Uterus (tissue), 4 donors: ENCODE data around the gene DIP2A. TPM values are rescaled to one million over a fixed set of nuclear protein-coding genes. Genes with fewer than 3 reads are reported as not detected.

Experiments used
- DNase-seq, 2 donors: peaks; one replicate each; pipeline ENCODE4 v3.0.0-alpha.2; 2019 to 2020
- H3K27ac ChIP-seq, 2 donors: fragments of 200-600 bp; sonication (generic); 1 replicate in 1 of 2; 2 replicates in 1 of 2; pipeline ENCODE4 v1.5.1; 2016 to 2018
- H3K27me3 ChIP-seq, 2 donors: fragments of 200-600 bp; sonication (generic); one replicate each; pipeline ENCODE4 v1.5.1; 2018 to 2019; ENCODE audit warnings: control low read depth in 1 of 2
- H3K36me3 ChIP-seq, 2 donors: fragments of 200-600 bp; sonication (generic); one replicate each; pipeline ENCODE4 v1.5.1; 2019; ENCODE audit warnings: control low read depth in 1 of 2
- H3K4me1 ChIP-seq, 2 donors: fragments of 200-600 bp; sonication (generic); one replicate each; pipeline ENCODE4 v1.5.1; 2018 to 2019; ENCODE audit warnings: control low read depth in 1 of 2
- H3K4me3 ChIP-seq, 2 donors: fragments of 200-600 bp; sonication (generic); 1 replicate in 1 of 2; 2 replicates in 1 of 2; pipeline ENCODE4 v1.5.1; 2018 to 2019; ENCODE audit warnings: mild to moderate bottlenecking in 1 of 2
- H3K9me3 ChIP-seq, 2 donors: fragments of 200-600 bp; sonication (generic); one replicate each; pipeline ENCODE4 v1.5.1; 2019; ENCODE audit warnings: control low read depth in 1 of 2
- CTCF ChIP-seq, 4 experiments: fragments of 200-600 bp in 2 of 4; fragments of 450-650 bp in 2 of 4; sonication (generic) in 2 of 4; IDR thresholded peaks; one replicate each; pipeline ENCODE4 v1.5.1; 2016 to 2019; ENCODE audit warnings: antibody characterized with exemption in 4 of 4, mild to moderate bottlenecking in 2 of 4, moderate library complexity in 1 of 4
- POLR2A ChIP-seq, 2 donors: fragments of 450-650 bp; IDR thresholded peaks; one replicate each; pipeline ENCODE4 v1.6.1; 2016; ENCODE audit warnings: antibody characterized with exemption in 2 of 2, mild to moderate bottlenecking in 1 of 2, moderate library complexity in 1 of 2
- intact Hi-C: fragments of 100-400 bp; cut with DNase I; formaldehyde crosslinking; loops from one replicate; pipeline ENCODE4 v1.15.1; 2023; ENCODE audit warnings: low total_unique reads
- total RNA-seq, 4 donors: library from RNA; depleted of rRNA in 3 of 4; stranded (reverse); fragments of >200 nt in 3 of 4; gene quantifications; one replicate each; pipeline versions ENCODE4 v1.1.0 to v1.2.4, GENCODE V29; 2014 to 2023
- donor health status: DM: yes; HTN: yes; CAD: no.

The DIP2A gene
- total RNA-seq, 4 donors from 2014 or later = 51.0 to 56.3 (median 51.6) TPM

- H3K9me3 ChIP-seq = no peaks in the 10 kb centered on the region
- no peak overlapping the region for H3K4me3 ChIP-seq
- H3K27me3 ChIP-seq = no peaks in the 10 kb centered on the region
- H3K36me3 ChIP-seq = no peaks in the 10 kb centered on the region
- DNase-seq = no peak
- TF ChIP-seq POLR2A (IDR thresholded peaks at IDR 0.05) (no peak), CTCF (IDR thresholded peaks at IDR 0.05) (no peak)
- H3K27ac ChIP-seq = no peak overlapping the region
- intact Hi-C loops = no loop called here
- no peaks in the 10 kb centered on the region for H3K4me1 ChIP-seq
Observed at GRCh38 chr21:46465651-46466050, 7.0 kb downstream of the DIP2A start.

- H3K4me1 ChIP-seq = no peaks in the 10 kb centered on the region
- no peaks in the 10 kb centered on the region for H3K27me3 ChIP-seq
- H3K9me3 ChIP-seq = no peaks in the 10 kb centered on the region
- H3K36me3 ChIP-seq = no peaks in the 10 kb centered on the region
- H3K27ac ChIP-seq = no peak overlapping the region
- H3K4me3 ChIP-seq = no peak overlapping the region
- intact Hi-C loops = no loop called here
- no peak for TF ChIP-seq CTCF (IDR thresholded peaks at IDR 0.05)
- no peak for TF ChIP-seq POLR2A (IDR thresholded peaks at IDR 0.05)
- no peak for DNase-seq
Observed at GRCh38 chr21:46468108-46468774, 9.6 kb downstream of the DIP2A start.

- Histone ChIP-seq H3K27me3 (no peaks in the 10 kb centered on the region), H3K9me3 (no peaks in the 10 kb centered on the region), H3K27ac (no peak overlapping the region), H3K4me1 (no peaks in the 10 kb centered on the region), H3K4me3 (no peak overlapping the region), H3K36me3 (no peaks in the 10 kb centered on the region)
- intact Hi-C loops = no loop called here
- TF ChIP-seq CTCF (IDR thresholded peaks at IDR 0.05) (no peak), POLR2A (IDR thresholded peaks at IDR 0.05) (no peak)
- no peak for DNase-seq
Observed at GRCh38 chr21:46469275-46469674, 10.6 kb downstream of the DIP2A start.

DNA sequence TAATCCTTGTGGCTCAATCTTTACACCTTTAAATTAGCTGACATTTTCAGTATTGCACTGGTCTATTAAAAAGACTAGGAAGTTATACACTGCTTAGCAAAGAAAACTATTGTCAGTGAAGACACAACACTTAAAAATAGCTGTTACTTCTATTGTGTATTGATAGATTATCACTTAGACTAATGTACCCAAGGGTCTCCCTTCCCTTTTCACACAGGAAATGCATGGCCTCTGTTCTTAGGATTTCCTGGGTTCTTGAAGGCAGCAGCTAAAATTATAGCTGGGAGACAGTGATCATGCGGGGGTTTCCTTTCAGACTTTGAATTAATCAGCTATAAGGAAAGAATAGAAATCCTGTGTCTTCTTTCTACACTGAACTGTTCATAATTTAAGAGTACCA lies 12.8 kb downstream of the DIP2A start:
- intact Hi-C loops = no loop called here
- no peak for DNase-seq
- H3K36me3 ChIP-seq = no peaks in the 10 kb centered on the region
- H3K4me3 ChIP-seq = no peak overlapping the region
- no peaks in the 10 kb centered on the region for H3K4me1 ChIP-seq
- no peaks in the 10 kb centered on the region for H3K9me3 ChIP-seq
- H3K27me3 ChIP-seq = no peaks in the 10 kb centered on the region
- H3K27ac ChIP-seq = no peak overlapping the region
- TF ChIP-seq CTCF (IDR thresholded peaks at IDR 0.05) (no peak), POLR2A (IDR thresholded peaks at IDR 0.05) (no peak)

DNA sequence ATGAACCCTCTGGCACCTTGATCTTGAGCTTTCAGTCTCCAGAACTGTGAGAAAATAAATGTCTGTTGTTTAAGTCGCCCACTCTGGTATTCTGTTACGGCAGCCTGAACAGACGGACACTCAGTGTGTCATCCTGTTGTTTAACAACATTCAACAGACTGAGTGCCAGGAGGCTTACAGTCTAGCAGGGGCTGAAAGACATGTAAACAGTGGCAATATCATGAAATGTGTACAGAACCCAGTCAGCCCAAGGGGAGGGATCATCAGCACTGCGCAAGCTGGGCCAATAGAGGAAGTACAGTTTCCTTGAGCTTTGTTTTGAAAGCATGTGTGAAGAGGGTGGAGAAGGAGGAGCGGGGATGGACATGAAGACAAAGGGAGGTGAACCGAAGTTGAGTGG lies 13.6 kb downstream of the DIP2A start:
- no peak for DNase-seq
- no peaks in the 10 kb centered on the region for H3K36me3 ChIP-seq
- intact Hi-C loops = no loop called here
- H3K27me3 ChIP-seq = no peaks in the 10 kb centered on the region
- no peak for TF ChIP-seq POLR2A (IDR thresholded peaks at IDR 0.05)
- TF ChIP-seq CTCF (IDR thresholded peaks at IDR 0.05) = no peak
- H3K4me3 ChIP-seq = no peak overlapping the region
- no peaks in the 10 kb centered on the region for H3K4me1 ChIP-seq
- no peaks in the 10 kb centered on the region for H3K9me3 ChIP-seq
- H3K27ac ChIP-seq = no peak overlapping the region
